ENCODE measurements around the gene SUFU.
A peak's percentile ranks its signal among the peaks of the same experiment; 100 is the strongest.
"Not testable (repeated sequence)": the region's sequence is repeated elsewhere in the genome, so short reads cannot be mapped to it uniquely, and the experiment has no call there.

SUFU gene

GRCh38 chr10:102497545-102497944 is 6.2 kb upstream of the SUFU start:
- peaks cover 2% of the 10 kb centered on the region for H3K36me3 ChIP-seq (ENCODE audit: control insufficient read depth, insufficient read depth, low read length)
- TF ChIP-seq CTCF (IDR thresholded peaks at IDR 0.05; ENCODE audit: insufficient read depth, low read length, poor library complexity, severe bottlenecking), result no peak
- H3K4me3 ChIP-seq (replicated peaks; ENCODE audit: low read depth, low read length), result no peak overlapping the region
- no peak for DNase-seq (ENCODE audit: extremely low read depth, insufficient read length)
- no peaks in the 10 kb centered on the region for H3K27me3 ChIP-seq (replicated peaks; ENCODE audit: control insufficient read depth, insufficient read depth, low read length)

- Histone ChIP-seq H3K4me3 (replicated peaks; ENCODE audit: low read depth, low read length) (no peak overlapping the region), H3K27me3 (replicated peaks; ENCODE audit: control insufficient read depth, insufficient read depth, low read length) (no peaks in the 10 kb centered on the region), H3K36me3 (ENCODE audit: control insufficient read depth, insufficient read depth, low read length) (no peaks in the 10 kb centered on the region; the same call in 1 of the 2 replicates)
- TF ChIP-seq CTCF (IDR thresholded peaks at IDR 0.05; ENCODE audit: insufficient read depth, low read length, poor library complexity, severe bottlenecking), result no peak
- DNase-seq (ENCODE audit: extremely low read depth, insufficient read length), result no peak
These were observed 4.4 kb upstream of the SUFU start for GRCh38 chr10:102499356-102499755.

- not testable (repeated sequence) for DNase-seq (ENCODE audit: extremely low read depth, insufficient read length); H3K4me3 ChIP-seq (replicated peaks; ENCODE audit: low read depth, low read length); H3K36me3 ChIP-seq (ENCODE audit: control insufficient read depth, insufficient read depth, low read length); H3K27me3 ChIP-seq (replicated peaks; ENCODE audit: control insufficient read depth, insufficient read depth, low read length)
These were observed 3.1 kb upstream of the SUFU start for GRCh38 chr10:102500686-102501085.

- DNase-seq (ENCODE audit: extremely low read depth, insufficient read length), result no peak
- H3K27me3 ChIP-seq (replicated peaks; ENCODE audit: control insufficient read depth, insufficient read depth, low read length), result no peaks in the 10 kb centered on the region
- peak overlapping the region; percentile 71 for H3K4me3 ChIP-seq (replicated peaks; ENCODE audit: low read depth, low read length)
- no peaks in the 10 kb centered on the region for H3K36me3 ChIP-seq (ENCODE audit: control insufficient read depth, insufficient read depth, low read length)
- TF ChIP-seq CTCF (IDR thresholded peaks at IDR 0.05; ENCODE audit: insufficient read depth, low read length, poor library complexity, severe bottlenecking), result no peak
These were observed 2.4 kb upstream of the SUFU start for GRCh38 chr10:102501201-102502028.

- H3K36me3 ChIP-seq (ENCODE audit: control insufficient read depth, insufficient read depth, low read length), result no peaks in the 10 kb centered on the region; the same call in 1 of the 2 replicates
- TF ChIP-seq CTCF (IDR thresholded peaks at IDR 0.05; ENCODE audit: insufficient read depth, low read length, poor library complexity, severe bottlenecking), result no peak
- H3K27me3 ChIP-seq (replicated peaks; ENCODE audit: control insufficient read depth, insufficient read depth, low read length), result no peaks in the 10 kb centered on the region
- peak; percentile 91 for DNase-seq (ENCODE audit: extremely low read depth, insufficient read length)
- peak overlapping the region; percentile 83 for H3K4me3 ChIP-seq (replicated peaks; ENCODE audit: low read depth, low read length)
These were observed 1.8 kb upstream of the SUFU start for GRCh38 chr10:102502029-102502336.

- peak; percentile 94 for DNase-seq (ENCODE audit: extremely low read depth, insufficient read length)
- no peak for TF ChIP-seq CTCF (IDR thresholded peaks at IDR 0.05; ENCODE audit: insufficient read depth, low read length, poor library complexity, severe bottlenecking)
- Histone ChIP-seq H3K4me3 (replicated peaks; ENCODE audit: low read depth, low read length) (peak within 1 kb of the TSS; percentile 83), H3K27me3 (replicated peaks; ENCODE audit: control insufficient read depth, insufficient read depth, low read length) (no peaks in the 10 kb centered on the region), H3K36me3 (ENCODE audit: control insufficient read depth, insufficient read depth, low read length) (no peaks in the 10 kb centered on the region; the same call in 1 of the 2 replicates)
These were observed 1.2 kb upstream of the SUFU start, which contains the start of gene ACTR1A for GRCh38 chr10:102502337-102503151. Gene ACTR1A (minus strand): TSS chr10:102502712. CDS start chr10:102502647, 65 bp downstream.
